Keratinocyte (primary cell): Measurements from ENCODE around the gene GRIN3B. TPM values are rescaled to one million over a fixed set of nuclear protein-coding genes. Genes with fewer than 3 reads are reported as not detected.

Experiments used
- DNase-seq: peaks from one replicate; pipeline ENCODE4 v3.0.0-alpha.2; 2011; ENCODE audit warnings: low read depth, missing footprints, low spot score
- FAIRE-seq: peaks from 2 replicates; lab custom pipeline; 2011; peaks lifted over from hg19 to GRCh38; lab: Jason Lieb, UNC
- H2AFZ ChIP-seq: 2 replicates; pipeline ENCODE4 v1.6.0; 2012; ENCODE audit warnings: low read length, control low read depth, inconsistent platforms; ENCODE audit not compliant: control insufficient read depth
- H3K27ac ChIP-seq: 2 replicates; pipeline ENCODE4 v1.5.1; 2011; ENCODE audit warnings: low read length; ENCODE audit not compliant: control insufficient read depth, insufficient read depth
- H3K27me3 ChIP-seq: 3 replicates; pipeline ENCODE4 v1.6.0; 2011; ENCODE audit warnings: low read length; ENCODE audit not compliant: control insufficient read depth, insufficient read depth; ENCODE audit errors: extremely low read depth
- H3K36me3 ChIP-seq, 2 experiments: 2 replicates in 1 of 2; 3 replicates in 1 of 2; pipeline ENCODE4 v1.5.1; 2011; ENCODE audit warnings: low read length in 2 of 2, mild to moderate bottlenecking in 1 of 2; ENCODE audit not compliant: control insufficient read depth in 2 of 2, insufficient read depth in 2 of 2; ENCODE audit errors: extremely low read depth in 1 of 2
- H3K4me1 ChIP-seq: 3 replicates; pipeline ENCODE4 v1.5.1; 2011; ENCODE audit warnings: low read length; ENCODE audit not compliant: control insufficient read depth, insufficient read depth; ENCODE audit errors: extremely low read depth
- H3K4me2 ChIP-seq: 3 replicates; pipeline ENCODE4 v1.6.0; 2011; ENCODE audit warnings: low read depth, low read length; ENCODE audit not compliant: control insufficient read depth, insufficient read depth; ENCODE audit errors: extremely low read depth
- H3K4me3 ChIP-seq, 3 experiments: fragments of 200-600 bp in 1 of 3; sonication (generic) in 1 of 3; 2 replicates in 2 of 3; 3 replicates in 1 of 3; pipeline ENCODE4 v1.5.1; 2011 to 2016; ENCODE audit warnings: low read length in 3 of 3, mild to moderate bottlenecking in 3 of 3, control low read depth in 2 of 3, inconsistent platforms in 1 of 3, low read depth in 1 of 3, mixed read lengths in 1 of 3, mixed run types in 1 of 3, moderate library complexity in 1 of 3; ENCODE audit not compliant: control insufficient read depth in 2 of 3, insufficient read depth in 2 of 3; ENCODE audit errors: extremely low read depth in 1 of 3
- H3K79me2 ChIP-seq: 2 replicates; pipeline ENCODE4 v1.6.0; 2012; ENCODE audit warnings: low read length; ENCODE audit not compliant: control insufficient read depth, insufficient read depth
- H3K9ac ChIP-seq: 3 replicates; pipeline ENCODE4 v1.6.0; 2011; ENCODE audit warnings: low read length; ENCODE audit not compliant: control insufficient read depth, insufficient read depth; ENCODE audit errors: extremely low read depth
- H3K9me1 ChIP-seq: 3 replicates; pipeline ENCODE4 v1.6.0; 2011; ENCODE audit warnings: low read length; ENCODE audit not compliant: control insufficient read depth, insufficient read depth; ENCODE audit errors: extremely low read depth
- H3K9me3 ChIP-seq: 2 replicates; pipeline ENCODE4 v1.5.1; 2012; ENCODE audit warnings: low read depth, low read length; ENCODE audit not compliant: control insufficient read depth
- H4K20me1 ChIP-seq: 3 replicates; pipeline ENCODE4 v1.6.0; 2011; ENCODE audit warnings: low read length; ENCODE audit not compliant: control insufficient read depth, insufficient read depth; ENCODE audit errors: extremely low read depth
- CTCF ChIP-seq, 3 experiments: IDR thresholded peaks in 1 of 3; conservative IDR thresholded peaks in 1 of 3; optimal IDR thresholded peaks in 1 of 3; 2 replicates in 2 of 3; 3 replicates in 1 of 3; pipeline versions ENCODE3 to v1.5.1; 2011; ENCODE audit warnings: low read length in 3 of 3, mild to moderate bottlenecking in 3 of 3, moderate library complexity in 2 of 3, control low read depth in 1 of 3, inconsistent platforms in 1 of 3; ENCODE audit not compliant: insufficient read depth in 2 of 3; ENCODE audit errors: extremely low read depth in 1 of 3
- EZH2 ChIP-seq: IDR thresholded peaks from one replicate; pipeline ENCODE4 v1.6.1; 2012; ENCODE audit warnings: inconsistent platforms, mild to moderate bottlenecking, low read length, moderate library complexity
- dilution Hi-C: fragments of 300-500 bp; cut with MboI; formaldehyde crosslinking; loops from one replicate; pipeline ENCODE4 v1.7.0; 2020; ENCODE audit warnings: low sequenced_read_pairs; ENCODE audit not compliant: extremely low pct_ligation_motif_present
- polyA plus RNA-seq, 5 experiments: library from polyadenylated mRNA; depleted of rRNA in 3 of 5; stranded (reverse) in 3 of 5; stranded (forward) in 1 of 5; unstranded in 1 of 5; fragments of >200 nt; gene quantifications; 1 replicate in 1 of 5; 2 replicates in 3 of 5; 3 replicates in 1 of 5; pipeline versions ENCODE4 v1.2.1 to v1.2.3, GENCODE V29; 2011 to 2012; ENCODE audit warnings: missing spikeins in 2 of 5, low read depth in 1 of 5, low replicate concordance in 1 of 5

GRIN3B gene
- polyA plus RNA-seq, 1 donor (not counting 4 experiments of a cell fraction or from before 2014, with no cell fraction given) = 0.20 TPM

GRCh38 chr19:1046836-1047695, 46.8 kb downstream of the GRIN3B start:
- no peaks in the 10 kb centered on the region for H3K27me3 ChIP-seq
- no peaks in the 10 kb centered on the region for H3K79me2 ChIP-seq
- no peak overlapping the region for H3K27ac ChIP-seq
- DNase-seq = no peak
- no peak for TF ChIP-seq EZH2
- no peak for TF ChIP-seq CTCF (optimal IDR thresholded peaks at IDR 0.05 in 1 of 3, IDR thresholded peaks at IDR 0.05 in 1 of 3, conservative IDR thresholded peaks at IDR 0.05 in 1 of 3; ENCODE audit: extremely low read depth in 1 of 3, insufficient read depth in 2 of 3, low read length in 3 of 3)
- no peak overlapping the region for H2AFZ ChIP-seq
- H4K20me1 ChIP-seq = no peaks in the 10 kb centered on the region
- H3K9me3 ChIP-seq = no peaks in the 10 kb centered on the region
- H3K4me2 ChIP-seq = no peak overlapping the region
- peaks cover 0 to 9% of the 10 kb centered on the region in 2 experiments for H3K36me3 ChIP-seq
- peaks cover 11% of the 10 kb centered on the region for H3K4me1 ChIP-seq
- H3K9me1 ChIP-seq = no peaks in the 10 kb centered on the region
- no peak overlapping the region for H3K4me3 ChIP-seq
- H3K9ac ChIP-seq = no peak overlapping the region
- dilution Hi-C loops = no loop called here
- no peak for FAIRE-seq

GRCh38 chr19:1047696-1048147, 47.5 kb downstream of the GRIN3B start:
- no peak for DNase-seq
- no peak overlapping the region for H3K9ac ChIP-seq
- peaks cover 5% of the 10 kb centered on the region for H3K4me1 ChIP-seq
- H2AFZ ChIP-seq = no peak overlapping the region
- H3K27me3 ChIP-seq = no peaks in the 10 kb centered on the region
- H3K36me3 ChIP-seq = peaks cover 0 to 9% of the 10 kb centered on the region in 2 experiments
- H3K9me3 ChIP-seq = no peaks in the 10 kb centered on the region
- no peak overlapping the region for H3K4me3 ChIP-seq
- no peak overlapping the region for H3K4me2 ChIP-seq
- FAIRE-seq = no peak
- dilution Hi-C loops = no loop called here
- TF ChIP-seq EZH2 = no peak
- TF ChIP-seq CTCF (optimal IDR thresholded peaks at IDR 0.05 in 1 of 3, IDR thresholded peaks at IDR 0.05 in 1 of 3, conservative IDR thresholded peaks at IDR 0.05 in 1 of 3; ENCODE audit: extremely low read depth in 1 of 3, insufficient read depth in 2 of 3, low read length in 3 of 3) = no peak
- H4K20me1 ChIP-seq = no peaks in the 10 kb centered on the region
- no peaks in the 10 kb centered on the region for H3K9me1 ChIP-seq
- no peak overlapping the region for H3K27ac ChIP-seq
- no peaks in the 10 kb centered on the region for H3K79me2 ChIP-seq
